KG1 (cell line): ENCODE data around the gene KRTAP29-1.
"Not testable (repeated sequence)": the region's sequence is repeated elsewhere in the genome, so short reads cannot be mapped to it uniquely, and the experiment has no call there.

Experiments
- DNase-seq: peaks from one replicate; lab custom pipeline; 2025; lab: John Stamatoyannopoulos, UW

Gene KRTAP29-1, protein sequence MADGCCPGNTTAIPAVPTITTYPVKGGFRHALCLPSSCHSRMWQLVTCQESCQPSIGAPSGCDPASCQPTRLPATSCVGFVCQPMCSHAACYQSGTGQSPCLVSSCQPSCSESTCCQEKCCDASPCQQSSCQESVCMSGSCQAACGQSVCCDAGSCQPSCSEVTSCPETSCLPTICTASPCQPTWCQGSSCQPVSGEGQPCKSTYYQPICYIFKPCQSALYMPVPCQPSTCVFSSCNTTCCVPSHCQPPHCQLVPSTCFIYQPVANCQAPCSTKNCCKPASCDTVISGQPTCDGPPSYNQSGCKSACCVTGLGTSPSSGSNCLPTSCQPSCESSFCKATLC

DNA sequence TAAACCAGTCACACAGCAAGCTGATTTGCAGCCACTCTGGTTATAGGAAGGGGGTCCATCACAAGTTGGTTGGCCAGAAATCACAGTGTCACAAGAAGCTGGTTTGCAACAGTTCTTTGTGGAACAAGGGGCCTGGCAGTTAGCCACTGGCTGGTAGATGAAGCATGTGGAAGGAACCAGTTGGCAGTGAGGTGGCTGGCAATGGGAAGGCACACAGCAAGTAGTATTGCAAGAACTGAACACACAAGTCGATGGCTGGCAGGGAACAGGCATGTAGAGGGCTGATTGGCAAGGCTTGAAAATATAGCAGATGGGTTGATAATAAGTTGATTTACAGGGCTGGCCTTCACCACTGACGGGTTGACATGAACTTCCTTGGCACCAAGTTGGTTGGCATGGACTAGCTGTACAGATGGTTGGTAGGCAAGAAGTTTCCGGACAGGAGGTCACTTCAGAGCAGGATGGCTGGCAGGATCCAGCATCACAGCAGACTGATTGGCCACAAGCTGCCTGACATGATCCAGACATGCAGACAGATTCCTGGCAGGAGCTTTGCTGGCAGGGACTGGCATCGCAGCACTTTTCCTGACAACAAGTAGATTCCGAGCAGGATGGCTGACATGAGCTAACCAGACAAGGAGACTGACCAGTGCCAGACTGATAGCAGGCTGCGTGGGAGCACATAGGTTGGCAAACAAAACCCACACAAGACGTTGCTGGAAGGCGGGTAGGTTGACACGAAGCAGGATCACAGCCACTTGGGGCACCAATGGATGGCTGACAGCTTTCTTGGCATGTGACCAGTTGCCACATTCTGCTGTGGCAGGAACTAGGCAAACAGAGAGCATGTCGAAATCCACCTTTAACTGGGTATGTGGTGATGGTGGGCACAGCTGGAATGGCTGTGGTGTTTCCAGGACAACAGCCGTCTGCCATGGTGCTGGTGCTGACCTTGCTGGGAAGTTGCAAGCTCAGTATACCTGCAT, at the start of gene KRTAP29-1:
Gene KRTAP29-1 (minus strand): TSS at position 936 of the 986 bp plus-strand sequence. CDS start 0 bp downstream, at position 936.
- DNase-seq = no peak

GRCh38 chr17:41351177-41351576, 48.5 kb upstream of the KRTAP29-1 start:
- no peak for DNase-seq

GRCh38 chr17:41350381-41350878, 47.8 kb upstream of the KRTAP29-1 start, which contains the start of gene KRT33A:
KRT33A (minus strand) TSS chr17:41350828; CDS start chr17:41350767, 61 bp downstream.
- not testable (repeated sequence) for DNase-seq

- DNase-seq = no peak
Observed at GRCh38 chr17:41347869-41348760, 45.5 kb upstream of the KRTAP29-1 start.

DNA sequence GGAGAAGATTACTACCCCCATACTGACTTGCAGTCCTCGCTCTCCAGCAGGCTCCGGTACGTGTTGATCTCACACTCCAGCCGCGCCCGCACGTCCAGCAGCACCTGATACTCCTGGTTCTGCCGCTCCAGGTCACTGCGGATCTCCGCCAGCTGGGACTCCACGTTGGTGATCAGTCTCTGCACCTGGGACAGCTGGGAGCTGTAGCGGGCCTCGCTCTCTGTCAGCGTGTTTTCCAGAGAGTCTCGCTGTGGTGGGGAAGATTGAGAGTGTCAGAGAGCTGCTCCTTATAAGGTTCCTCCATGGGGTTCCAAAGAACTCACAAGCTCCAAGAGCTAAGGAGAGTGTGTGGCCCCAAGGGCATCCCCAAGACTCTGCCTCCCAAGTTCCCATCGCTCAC, 43.8 kb upstream of the KRTAP29-1 start:
- DNase-seq = not testable (repeated sequence)

DNA sequence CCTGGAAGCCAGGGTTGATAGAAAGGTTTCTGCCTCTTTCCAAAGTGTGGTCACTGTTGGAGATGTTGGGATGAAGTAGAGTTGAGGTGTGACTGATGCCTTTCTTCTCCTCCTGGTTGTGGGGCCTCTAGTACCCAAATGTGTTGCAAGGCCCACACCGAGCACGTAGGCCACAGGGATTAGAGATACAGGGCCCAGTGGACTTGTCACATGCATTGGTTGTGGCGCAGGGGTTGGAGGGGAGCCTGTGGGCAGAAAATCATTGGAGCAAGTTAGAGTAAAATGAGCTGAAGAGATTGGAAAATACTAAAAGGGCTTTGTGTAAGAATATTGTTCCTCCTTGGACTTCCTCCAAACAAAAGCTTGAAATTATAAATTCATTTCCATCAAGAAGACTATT, 43.3 kb upstream of the KRTAP29-1 start:
- DNase-seq = no peak

DNA sequence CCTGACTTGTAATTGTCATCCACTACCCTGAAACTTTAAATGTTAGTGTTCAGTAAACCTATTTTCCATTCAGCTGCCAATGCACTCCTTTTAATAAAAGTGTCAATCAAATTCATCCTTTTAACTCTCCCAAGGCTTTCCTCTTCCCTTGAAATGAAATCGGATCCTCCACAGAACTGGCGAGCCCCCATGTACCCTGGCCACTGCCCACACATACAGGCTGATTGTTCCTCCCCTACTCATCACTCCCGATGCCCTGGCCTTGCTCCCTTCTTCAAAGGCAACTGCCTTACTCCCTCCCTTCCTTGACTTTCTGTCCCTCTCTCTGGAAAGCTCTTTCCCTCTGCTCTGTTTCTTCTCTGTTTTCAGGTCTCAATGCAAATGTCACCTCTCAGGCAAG, 40.4 kb upstream of the KRTAP29-1 start:
- DNase-seq = no peak

- no peak for DNase-seq
Observed at GRCh38 chr17:41340934-41341861, 38.5 kb upstream of the KRTAP29-1 start.

DNA sequence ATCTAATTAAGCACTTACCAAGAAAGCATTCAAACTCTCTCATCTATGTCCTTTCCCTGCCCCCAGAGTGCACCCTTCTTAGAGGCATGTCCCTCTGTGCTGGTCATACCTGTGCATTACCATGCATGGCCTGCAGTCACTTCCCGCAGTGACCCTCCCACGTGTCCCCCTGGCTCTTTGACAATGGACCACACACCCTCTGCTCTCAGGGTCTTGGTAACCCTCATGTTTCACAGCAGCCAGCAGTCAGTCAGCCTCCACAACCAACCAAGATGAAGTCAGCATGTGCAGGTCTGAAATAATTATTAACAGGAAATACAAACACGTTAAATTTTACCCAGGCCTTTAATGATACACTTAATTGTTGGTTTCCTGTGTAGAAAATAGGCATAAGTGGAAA, 37.8 kb upstream of the KRTAP29-1 start:
- DNase-seq = no peak

DNA sequence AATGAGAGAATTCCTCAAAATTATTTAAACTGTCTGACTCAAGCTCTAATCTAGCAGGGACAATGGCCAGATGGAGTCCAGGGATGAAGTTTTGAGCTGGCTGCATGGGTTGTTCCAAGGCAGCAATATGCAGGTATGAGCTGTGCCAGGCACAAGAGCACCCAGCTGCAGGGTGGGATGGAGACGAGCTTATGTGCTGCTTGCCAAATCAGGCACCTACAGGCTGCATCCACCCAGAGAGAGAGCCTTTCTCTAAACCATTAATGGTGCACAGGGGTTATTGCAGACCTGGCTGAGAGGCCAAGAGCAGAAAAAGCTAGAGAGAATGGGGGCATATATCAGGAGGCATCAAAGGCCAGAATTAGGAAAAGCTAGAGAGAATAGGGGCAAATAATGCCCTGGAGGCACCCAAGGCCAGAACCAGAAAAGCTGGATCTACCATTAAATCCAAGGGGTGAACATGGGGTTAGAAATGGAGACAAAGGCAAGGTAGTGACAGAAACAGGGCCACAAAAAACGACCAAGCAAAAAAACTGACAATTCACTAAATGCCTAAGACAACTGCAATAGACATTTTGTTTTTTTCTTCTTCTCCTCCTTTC, 37.0 kb upstream of the KRTAP29-1 start:
- DNase-seq = no peak

DNA sequence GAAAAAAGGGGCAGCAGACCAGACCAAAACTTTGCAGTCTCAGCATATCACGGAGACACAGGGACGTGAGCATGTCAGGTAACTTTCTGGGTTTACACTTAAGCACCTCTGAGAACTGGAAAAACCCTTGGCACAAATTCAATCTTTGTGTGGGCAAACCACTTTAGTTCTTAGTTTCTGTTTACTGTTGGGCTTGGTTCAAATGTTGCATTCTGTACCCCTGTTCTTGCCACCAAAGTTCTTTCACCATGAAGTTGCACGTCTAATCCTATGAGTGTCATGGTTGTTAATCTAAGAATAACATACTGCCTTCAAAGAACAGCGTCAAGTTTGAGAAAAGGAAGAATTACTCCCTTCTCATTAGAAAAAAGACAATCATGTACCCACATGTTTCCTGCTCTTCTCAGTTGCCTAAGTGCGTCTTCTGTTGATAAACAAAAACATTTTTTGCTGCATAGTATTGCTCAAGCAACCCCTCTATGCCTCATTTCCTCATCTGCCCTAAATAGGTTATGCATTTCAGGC, 36.4 kb upstream of the KRTAP29-1 start:
- no peak for DNase-seq

- DNase-seq = no peak
Observed at GRCh38 chr17:41335747-41336146, 33.1 kb upstream of the KRTAP29-1 start.

DNA sequence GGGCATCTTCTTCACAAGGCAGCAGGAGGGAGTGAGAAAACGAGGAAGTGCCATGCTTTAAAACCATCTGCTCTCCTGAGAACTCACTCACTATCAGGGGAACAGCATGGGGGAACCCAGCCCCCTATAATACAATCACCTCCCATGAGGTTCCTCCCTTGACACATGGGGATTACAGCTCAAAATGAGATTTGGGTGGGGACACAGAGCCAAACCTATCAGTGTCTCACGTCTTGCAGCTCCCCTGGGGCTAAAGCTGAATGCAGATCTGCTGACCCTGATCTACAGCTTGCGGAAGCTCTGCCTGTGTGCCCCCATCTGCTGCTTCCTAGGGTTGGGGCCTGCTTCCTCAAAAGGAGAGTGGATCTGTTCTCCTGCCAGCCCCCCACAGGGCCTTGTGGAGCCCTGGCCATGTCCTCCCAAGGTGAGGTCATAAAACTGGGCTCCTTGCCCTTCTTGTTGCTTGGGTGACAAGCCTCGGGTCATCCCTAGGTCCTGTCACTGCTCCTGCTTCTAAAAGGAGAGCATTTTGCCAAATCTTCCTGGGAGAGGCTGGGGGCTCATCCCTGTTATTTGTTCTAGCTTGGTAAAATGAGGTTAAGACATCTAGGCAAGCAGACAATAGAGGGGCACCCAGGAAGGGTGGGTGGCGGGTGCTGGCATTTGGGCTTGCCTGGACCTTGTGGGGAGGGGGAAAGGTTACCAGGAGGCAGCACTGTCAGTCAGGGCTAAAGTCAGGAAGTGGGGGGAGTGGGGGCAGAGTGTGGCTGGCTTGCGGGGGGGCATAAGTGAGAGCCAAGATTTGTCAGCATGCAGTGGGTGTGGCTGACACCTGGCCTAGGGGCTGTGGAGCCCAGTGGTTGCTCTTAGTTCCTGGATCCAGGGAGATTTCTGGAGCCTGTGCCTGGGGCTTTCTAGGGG, 32.0 kb upstream of the KRTAP29-1 start:
- DNase-seq = no peak

GRCh38 chr17:41333836-41334235, 31.2 kb upstream of the KRTAP29-1 start:
- no peak for DNase-seq

GRCh38 chr17:41333098-41333497, 30.4 kb upstream of the KRTAP29-1 start:
- no peak for DNase-seq

DNA sequence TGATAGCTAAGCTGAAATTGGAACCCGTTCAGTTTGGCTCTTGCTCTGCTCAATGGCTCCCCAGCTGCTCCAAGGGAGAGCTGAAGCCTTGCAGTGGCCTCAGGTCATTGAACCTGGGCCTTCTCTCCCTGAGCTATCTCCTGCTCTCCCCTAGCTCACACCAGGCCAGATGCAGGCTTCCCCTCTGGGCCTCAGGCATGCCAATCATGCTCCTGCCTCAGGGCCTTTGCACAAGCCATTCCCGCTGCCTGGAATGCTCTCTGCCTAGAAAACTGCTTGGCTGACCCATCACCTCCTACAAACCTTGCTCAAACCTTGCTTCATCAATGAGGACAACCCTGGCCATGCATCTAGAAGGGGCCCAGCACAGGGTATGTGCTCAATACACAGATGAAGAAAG, 29.6 kb upstream of the KRTAP29-1 start:
- DNase-seq = no peak

- DNase-seq = no peak
Observed at GRCh38 chr17:41331606-41332005, 29.0 kb upstream of the KRTAP29-1 start.

GRCh38 chr17:41329279-41329948, 26.8 kb upstream of the KRTAP29-1 start:
- no peak for DNase-seq
